Measurements from ENCODE around the gene FAM120B. TPM values are rescaled to one million over a fixed set of nuclear protein-coding genes. Genes with fewer than 3 reads are reported as not detected.
"Not testable (repeated sequence)": the region's sequence is repeated elsewhere in the genome, so short reads cannot be mapped to it uniquely, and the experiment has no call there.

Gene FAM120B
- total RNA-seq, 1 experiment from 2014 or later, result 15.2 TPM

- Mint-ChIP-seq H3K9me3 (no peaks in the 10 kb centered on the region), H3K4me1 (peaks cover 19% of the 10 kb centered on the region), H3K27me3 (ENCODE audit: low read depth) (no peaks in the 10 kb centered on the region), H3K27ac (no peak overlapping the region), H3K4me3 (no peak overlapping the region), H3K36me3 (peaks cover 24% of the 10 kb centered on the region)
- DNase-seq (ENCODE audit: low spot score) (no peak), ATAC-seq (no peak)
- CTCF ChIA-PET, result no interaction called here
- TF ChIP-seq, protein P1, sequence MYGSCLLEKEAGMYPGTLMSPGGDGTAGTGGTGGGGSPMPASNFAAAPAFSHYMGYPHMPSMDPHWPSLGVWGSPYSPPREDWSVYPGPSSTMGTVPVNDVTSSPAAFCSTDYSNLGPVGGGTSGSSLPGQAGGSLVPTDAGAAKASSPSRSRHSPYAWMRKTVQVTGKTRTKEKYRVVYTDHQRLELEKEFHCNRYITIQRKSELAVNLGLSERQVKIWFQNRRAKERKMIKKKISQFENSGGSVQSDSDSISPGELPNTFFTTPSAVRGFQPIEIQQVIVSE (CRISPR knock-in tag; IDR thresholded peaks at IDR 0.05; ENCODE audit: borderline replicate concordance), result no peak
- TF ChIP-seq, protein P2, sequence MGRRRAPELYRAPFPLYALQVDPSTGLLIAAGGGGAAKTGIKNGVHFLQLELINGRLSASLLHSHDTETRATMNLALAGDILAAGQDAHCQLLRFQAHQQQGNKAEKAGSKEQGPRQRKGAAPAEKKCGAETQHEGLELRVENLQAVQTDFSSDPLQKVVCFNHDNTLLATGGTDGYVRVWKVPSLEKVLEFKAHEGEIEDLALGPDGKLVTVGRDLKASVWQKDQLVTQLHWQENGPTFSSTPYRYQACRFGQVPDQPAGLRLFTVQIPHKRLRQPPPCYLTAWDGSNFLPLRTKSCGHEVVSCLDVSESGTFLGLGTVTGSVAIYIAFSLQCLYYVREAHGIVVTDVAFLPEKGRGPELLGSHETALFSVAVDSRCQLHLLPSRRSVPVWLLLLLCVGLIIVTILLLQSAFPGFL (CRISPR knock-in tag; IDR thresholded peaks at IDR 0.05; ENCODE audit: borderline replicate concordance), result no peak
- TF ChIP-seq, protein P3, sequence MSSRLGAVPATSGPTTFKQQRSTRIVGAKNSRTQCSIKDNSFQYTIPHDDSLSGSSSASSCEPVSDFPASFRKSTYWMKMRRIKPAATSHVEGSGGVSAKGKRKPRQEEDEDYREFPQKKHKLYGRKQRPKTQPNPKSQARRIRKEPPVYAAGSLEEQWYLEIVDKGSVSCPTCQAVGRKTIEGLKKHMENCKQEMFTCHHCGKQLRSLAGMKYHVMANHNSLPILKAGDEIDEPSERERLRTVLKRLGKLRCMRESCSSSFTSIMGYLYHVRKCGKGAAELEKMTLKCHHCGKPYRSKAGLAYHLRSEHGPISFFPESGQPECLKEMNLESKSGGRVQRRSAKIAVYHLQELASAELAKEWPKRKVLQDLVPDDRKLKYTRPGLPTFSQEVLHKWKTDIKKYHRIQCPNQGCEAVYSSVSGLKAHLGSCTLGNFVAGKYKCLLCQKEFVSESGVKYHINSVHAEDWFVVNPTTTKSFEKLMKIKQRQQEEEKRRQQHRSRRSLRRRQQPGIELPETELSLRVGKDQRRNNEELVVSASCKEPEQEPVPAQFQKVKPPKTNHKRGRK (CRISPR knock-in tag; IDR thresholded peaks at IDR 0.05; ENCODE audit: borderline replicate concordance), result no peak
- TF ChIP-seq, protein P4, sequence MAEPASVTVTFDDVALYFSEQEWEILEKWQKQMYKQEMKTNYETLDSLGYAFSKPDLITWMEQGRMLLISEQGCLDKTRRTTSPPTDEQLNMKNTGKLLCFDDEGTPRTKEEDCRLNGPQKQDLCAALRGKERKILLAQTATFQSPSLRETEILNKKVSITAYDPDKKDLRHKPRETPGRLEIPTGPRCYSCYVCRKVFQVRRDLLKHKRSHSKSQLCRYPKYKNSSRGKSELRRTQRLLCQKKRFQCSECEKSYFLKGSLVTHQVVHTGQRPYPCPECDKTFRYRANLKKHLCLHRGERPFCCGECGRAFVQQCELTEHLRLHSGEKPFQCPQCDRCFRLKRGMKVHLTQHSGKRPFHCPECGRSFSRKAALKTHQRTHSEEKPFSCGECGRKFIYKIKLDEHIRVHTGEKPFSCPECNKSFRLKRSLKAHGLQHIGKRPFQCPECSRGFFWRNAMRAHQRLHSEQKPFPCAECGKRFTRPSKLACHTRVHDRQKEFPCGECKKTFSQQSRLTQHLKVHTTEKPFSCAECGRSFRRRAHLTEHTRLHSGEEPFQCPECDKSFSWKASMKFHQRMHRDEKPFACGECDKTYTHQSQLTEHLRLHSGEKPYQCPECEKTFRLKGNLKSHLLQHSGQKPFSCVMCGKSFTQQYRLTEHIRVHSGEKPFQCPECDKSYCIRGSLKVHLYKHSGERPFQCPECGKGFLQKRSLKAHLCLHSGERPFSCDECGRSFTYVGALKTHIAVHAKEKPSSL (CRISPR knock-in tag; conservative IDR thresholded peaks at IDR 0.05), result no peak
- TF ChIP-seq, protein P5, sequence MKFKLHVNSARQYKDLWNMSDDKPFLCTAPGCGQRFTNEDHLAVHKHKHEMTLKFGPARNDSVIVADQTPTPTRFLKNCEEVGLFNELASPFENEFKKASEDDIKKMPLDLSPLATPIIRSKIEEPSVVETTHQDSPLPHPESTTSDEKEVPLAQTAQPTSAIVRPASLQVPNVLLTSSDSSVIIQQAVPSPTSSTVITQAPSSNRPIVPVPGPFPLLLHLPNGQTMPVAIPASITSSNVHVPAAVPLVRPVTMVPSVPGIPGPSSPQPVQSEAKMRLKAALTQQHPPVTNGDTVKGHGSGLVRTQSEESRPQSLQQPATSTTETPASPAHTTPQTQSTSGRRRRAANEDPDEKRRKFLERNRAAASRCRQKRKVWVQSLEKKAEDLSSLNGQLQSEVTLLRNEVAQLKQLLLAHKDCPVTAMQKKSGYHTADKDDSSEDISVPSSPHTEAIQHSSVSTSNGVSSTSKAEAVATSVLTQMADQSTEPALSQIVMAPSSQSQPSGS (CRISPR knock-in tag; IDR thresholded peaks at IDR 0.05; ENCODE audit: borderline replicate concordance, low read depth), result no peak
- TF ChIP-seq ZNF423 (CRISPR knock-in tag; IDR thresholded peaks at IDR 0.05) (no peak), ZNF263 (CRISPR knock-in tag; IDR thresholded peaks at IDR 0.05; ENCODE audit: low read depth) (no peak), PRRX2 (CRISPR knock-in tag; IDR thresholded peaks at IDR 0.05) (no peak)
- POLR2A ChIA-PET, result no interaction called here
Measured at GRCh38 chr6:170317718-170318117, 11.2 kb downstream of the FAM120B start.

DNA sequence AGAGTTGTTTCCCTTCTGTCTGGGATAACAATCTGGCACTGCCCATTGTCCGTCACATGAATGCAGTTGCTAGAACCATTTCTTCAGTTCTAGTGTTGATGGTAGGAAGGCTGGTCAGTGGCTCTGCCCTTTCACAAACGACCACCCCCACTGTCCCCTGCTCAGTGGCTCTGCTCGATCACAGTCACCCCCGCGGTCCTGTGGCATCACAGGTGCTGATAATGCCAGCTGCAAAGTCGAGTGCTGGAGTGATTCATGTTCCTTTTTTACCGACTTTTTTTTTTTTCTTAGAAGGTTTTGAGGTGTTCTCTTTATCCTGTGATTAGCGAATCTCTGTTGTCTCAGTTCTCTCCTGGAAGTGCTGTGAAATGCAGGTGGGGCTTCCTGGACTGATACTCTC is 22.8 kb downstream of the FAM120B start:
- no peak overlapping the region for H3K27ac Mint-ChIP-seq

GRCh38 chr6:170335199-170335598 is 28.6 kb downstream of the FAM120B start:
- H3K36me3 Mint-ChIP-seq, result peaks cover 40% of the 10 kb centered on the region
- POLR2A ChIA-PET, result not testable (repeated sequence)

More for the DNA sequence above, 22.8 kb downstream of the FAM120B start:
- Mint-ChIP-seq H3K27me3 (ENCODE audit: low read depth) (no peaks in the 10 kb centered on the region), H3K9me3 (no peaks in the 10 kb centered on the region), H3K36me3 (peaks cover 37% of the 10 kb centered on the region), H3K4me3 (no peak overlapping the region), H3K4me1 (no peaks in the 10 kb centered on the region)
- TF ChIP-seq GABPB1 (CRISPR knock-in tag; IDR thresholded peaks at IDR 0.05) (no peak), ZNF281 (CRISPR knock-in tag; IDR thresholded peaks at IDR 0.05) (no peak), JUN (CRISPR knock-in tag; IDR thresholded peaks at IDR 0.05) (no peak), ZNF219 (CRISPR knock-in tag; IDR thresholded peaks at IDR 0.05; ENCODE audit: borderline replicate concordance) (no peak), FOXK1 (CRISPR knock-in tag; IDR thresholded peaks at IDR 0.05) (no peak), E2F5 (CRISPR knock-in tag; IDR thresholded peaks at IDR 0.05) (no peak), IRF2 (CRISPR knock-in tag; IDR thresholded peaks at IDR 0.05; ENCODE audit: borderline replicate concordance, low read depth) (no peak), NR1H2 (CRISPR knock-in tag; IDR thresholded peaks at IDR 0.05) (no peak)
- TF ChIP-seq, protein P6, sequence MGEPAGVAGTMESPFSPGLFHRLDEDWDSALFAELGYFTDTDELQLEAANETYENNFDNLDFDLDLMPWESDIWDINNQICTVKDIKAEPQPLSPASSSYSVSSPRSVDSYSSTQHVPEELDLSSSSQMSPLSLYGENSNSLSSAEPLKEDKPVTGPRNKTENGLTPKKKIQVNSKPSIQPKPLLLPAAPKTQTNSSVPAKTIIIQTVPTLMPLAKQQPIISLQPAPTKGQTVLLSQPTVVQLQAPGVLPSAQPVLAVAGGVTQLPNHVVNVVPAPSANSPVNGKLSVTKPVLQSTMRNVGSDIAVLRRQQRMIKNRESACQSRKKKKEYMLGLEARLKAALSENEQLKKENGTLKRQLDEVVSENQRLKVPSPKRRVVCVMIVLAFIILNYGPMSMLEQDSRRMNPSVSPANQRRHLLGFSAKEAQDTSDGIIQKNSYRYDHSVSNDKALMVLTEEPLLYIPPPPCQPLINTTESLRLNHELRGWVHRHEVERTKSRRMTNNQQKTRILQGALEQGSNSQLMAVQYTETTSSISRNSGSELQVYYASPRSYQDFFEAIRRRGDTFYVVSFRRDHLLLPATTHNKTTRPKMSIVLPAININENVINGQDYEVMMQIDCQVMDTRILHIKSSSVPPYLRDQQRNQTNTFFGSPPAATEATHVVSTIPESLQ (CRISPR knock-in tag; IDR thresholded peaks at IDR 0.05), result no peak
- DNase-seq (ENCODE audit: low spot score) (no peak), ATAC-seq (no peak)
- CTCF ChIA-PET, result no interaction called here
- POLR2A ChIA-PET, result no interaction called here

More at GRCh38 chr6:170335199-170335598, 28.6 kb downstream of the FAM120B start:
- ATAC-seq; H3K27me3 Mint-ChIP-seq (ENCODE audit: low read depth); DNase-seq (ENCODE audit: low spot score); H3K4me1 Mint-ChIP-seq; H3K4me3 Mint-ChIP-seq; CTCF ChIA-PET; H3K27ac Mint-ChIP-seq: not testable (repeated sequence)
- peaks cover 15% of the 10 kb centered on the region for H3K9me3 Mint-ChIP-seq

Data from WTC11 (cell line).